Sciatic nerve (tissue), 2 donors: Measurements from ENCODE around the gene DUSP9. TPM values are rescaled to one million over a fixed set of nuclear protein-coding genes. Genes with fewer than 3 reads are reported as not detected.

ENCODE experiments used
- ATAC-seq: fragments of 200-7000 bp; cut with Tn5 transposase; one replicate; pipeline ENCODE4 v1.9.1; 2020; ENCODE audit warnings: mild to moderate bottlenecking, moderate library complexity
- DNase-seq: peaks from one replicate; pipeline ENCODE4 v3.0.0-alpha.2; 2020; ENCODE audit warnings: low spot score
- intact Hi-C: fragments of 100-400 bp; cut with DNase I; formaldehyde crosslinking; loops from one replicate; pipeline ENCODE4 v1.14.2; 2022
- total RNA-seq: library from RNA; stranded (reverse); fragmentation: NEBNext Ultra II Directional; extraction: Animal tissue kit (Norgen Biotek cat#: 25700); gene quantifications from one replicate; pipeline ENCODE4 v1.2.1, GENCODE V29; 2021
- donor health status: DM: no; HTN: no; CAD: no.
- donor health status: DM: no; HTN: no; CAD: no.

Gene DUSP9
- total RNA-seq, 1 donor from 2014 or later, result 0.13 TPM

DNA sequence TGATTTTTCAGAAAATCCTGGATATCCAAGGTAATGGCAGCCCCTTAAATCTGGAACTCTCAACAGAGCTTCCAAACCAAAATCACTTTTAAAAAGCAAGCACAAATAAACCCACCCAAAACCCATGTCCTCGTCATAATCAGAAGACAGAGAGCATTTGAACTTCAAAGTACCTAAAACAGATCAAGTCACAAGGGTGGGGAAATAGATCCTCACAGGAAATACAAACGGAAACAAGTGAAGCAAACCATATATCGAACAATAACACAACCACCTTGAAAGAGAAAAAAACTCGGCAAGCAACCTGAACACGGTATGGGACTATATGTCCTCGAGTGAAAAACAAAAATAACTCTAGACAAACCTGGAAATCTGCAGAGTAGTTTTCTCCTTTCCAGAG is 32.2 kb upstream of the DUSP9 start:
- no peak for DNase-seq
- no peak for ATAC-seq
- intact Hi-C loops, result no loop called here

DNA sequence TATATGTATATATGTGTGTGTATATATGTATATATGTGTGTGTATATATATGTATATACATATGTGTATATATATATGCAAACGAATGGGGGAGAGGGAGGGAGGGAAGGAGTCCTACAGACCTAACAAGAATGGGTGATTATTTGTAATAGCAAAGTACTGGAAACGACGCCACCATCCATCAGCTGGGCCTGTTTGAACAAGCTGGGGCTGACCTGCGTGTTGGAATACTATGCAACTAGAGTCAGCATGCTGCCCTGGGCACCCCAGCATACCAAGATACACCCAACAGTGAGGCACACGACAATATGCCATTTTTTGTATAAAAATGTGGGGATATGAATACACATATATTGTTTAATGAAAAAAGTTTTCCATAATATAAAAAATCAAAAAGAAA is 26.4 kb upstream of the DUSP9 start:
- ATAC-seq, result no peak
- DNase-seq, result no peak
- intact Hi-C loops, result no loop called here

DNA sequence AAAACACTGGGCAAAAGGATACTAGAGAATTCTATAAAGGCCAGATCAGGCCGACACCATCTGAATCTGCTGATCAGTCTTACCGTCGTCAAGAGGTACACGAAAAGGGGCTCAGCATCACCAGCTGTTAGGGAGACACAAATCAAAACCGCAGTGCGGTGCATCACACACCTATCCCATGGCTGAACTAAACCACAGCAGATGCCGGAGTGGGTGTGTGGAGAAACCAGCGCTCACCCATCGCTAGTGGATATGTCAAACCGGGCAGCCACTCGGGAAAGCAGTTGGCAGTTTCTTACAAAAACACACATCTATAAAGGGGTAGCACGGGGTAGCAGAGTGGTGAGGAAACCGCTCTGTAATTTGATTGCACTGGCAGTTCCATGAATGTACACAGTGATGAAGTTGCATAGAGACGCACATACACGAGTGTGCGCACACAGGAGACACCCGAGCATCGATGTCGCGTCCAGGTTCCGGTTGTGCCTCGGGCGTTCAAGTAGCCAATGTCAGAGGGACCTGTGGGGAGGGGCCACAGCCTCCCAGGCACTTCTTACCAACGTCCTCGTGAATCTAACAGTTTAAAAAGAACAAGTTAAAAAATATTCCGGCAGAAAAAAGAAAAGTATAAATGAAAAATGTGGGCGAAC is 24.9 kb upstream of the DUSP9 start:
- peak; percentile 18 for DNase-seq
- no peak for ATAC-seq
- intact Hi-C loops, result no loop called here

DNA sequence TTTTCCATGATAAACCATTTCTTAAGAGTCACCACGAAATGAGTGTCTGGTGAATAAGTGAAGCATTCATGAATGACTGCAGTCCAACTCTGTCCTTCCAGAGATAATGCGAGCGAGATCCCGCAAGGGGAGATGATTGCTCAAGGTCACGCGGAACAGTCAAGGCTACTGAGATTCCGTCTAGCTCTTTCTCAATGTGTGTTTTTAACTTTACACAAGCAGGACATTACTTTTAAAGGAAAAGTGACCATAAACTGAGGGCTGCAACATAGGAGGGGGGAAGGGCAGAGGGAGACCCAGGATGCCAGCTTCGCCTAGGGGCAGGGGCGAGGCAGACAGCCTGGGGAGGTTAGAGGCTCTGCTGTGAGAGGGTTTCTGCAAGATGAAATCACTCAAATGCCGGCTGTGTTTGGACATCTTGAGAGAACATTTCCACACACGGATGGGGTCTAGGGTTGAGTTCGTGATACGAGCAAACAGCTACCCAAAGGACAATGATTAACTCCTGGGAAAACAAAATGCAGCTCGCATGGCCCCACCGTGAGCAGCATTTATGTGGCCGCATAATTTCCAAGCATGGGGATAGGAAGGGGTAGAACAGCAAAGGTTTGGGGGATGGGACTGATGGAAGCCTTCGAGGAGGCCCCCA is 24.2 kb upstream of the DUSP9 start:
- ATAC-seq (no peak), DNase-seq (no peak)
- intact Hi-C loops, result no loop called here

DNA sequence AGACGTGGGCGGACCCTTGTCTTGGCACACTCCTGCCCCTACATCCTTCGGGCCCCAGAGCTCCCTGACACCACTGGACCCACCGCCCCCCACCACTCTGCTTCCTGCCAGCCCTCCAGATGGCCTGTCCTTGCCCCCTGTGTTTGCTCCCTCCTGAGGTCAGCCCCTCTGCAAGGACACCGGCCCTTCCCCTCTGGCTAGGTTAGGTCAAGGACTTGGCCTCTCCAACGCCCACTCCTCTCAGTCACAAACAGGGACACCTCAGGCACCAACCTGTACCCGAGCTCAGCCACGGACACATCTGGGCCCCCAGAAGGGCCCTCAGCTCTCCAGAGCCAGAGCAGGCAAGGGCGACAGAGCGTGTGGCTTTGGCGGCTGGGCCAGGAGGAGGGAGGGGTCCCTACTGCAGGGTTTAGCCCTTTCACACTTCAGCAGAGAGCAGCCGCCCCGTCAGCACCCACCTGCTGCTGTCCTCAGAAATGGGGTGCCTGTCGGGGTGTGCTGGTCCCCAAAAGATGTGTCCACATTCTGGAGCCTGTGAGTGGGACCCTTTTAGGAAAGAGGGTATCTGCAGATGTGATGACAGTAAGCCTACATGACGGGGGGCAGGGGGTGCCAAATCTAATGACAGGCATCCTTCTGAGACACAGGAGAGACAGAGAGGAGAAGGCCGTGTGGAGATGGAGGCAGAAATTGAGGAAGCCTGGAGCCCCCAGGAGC is 23.5 kb upstream of the DUSP9 start:
- no peak for DNase-seq
- ATAC-seq, result no peak
- intact Hi-C loops, result no loop called here

DNA sequence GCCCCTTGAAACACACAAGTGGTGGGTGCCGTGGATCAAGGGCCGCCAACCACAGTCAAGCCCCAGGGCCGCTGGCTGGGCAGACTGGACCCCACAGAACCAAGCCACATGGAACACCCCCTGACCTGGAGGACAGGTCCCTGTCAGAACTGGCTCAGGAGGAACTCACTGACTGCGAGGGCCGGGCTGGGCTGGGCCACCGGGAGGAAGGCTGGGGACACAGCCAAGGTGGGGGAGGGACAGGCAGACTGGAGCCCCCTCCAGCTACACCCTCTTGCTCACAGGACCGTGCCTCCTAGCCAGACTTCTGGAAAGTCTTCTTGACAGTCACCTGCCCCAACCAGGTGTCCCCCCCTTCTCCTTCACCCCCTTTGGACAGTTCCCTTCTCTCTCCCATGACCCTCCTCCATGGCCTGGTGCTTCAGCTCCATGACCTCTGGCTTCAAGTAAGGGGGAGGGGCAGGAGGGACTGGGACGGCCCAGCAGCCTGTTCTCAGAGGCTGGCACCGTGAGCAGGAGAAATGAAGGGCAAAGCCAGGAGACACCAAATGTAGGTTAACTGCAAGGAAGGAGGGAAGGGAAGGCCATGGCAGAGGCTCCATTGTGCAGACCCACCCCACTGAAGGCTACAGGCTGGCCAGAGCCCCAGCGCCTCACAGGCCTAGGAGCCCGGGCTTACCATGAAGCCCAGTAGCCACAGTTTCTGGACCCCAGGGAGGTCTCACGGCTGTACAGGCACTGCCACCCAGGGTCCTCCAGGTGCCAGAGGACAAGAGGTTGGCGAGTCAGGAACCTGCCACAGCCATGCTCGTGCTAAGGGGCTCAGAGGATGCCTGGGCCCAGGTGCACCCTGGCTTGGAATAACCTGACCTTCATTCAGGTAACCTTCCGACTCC is 22.6 kb upstream of the DUSP9 start:
- intact Hi-C loops, result no loop called here
- DNase-seq, result no peak

DNA sequence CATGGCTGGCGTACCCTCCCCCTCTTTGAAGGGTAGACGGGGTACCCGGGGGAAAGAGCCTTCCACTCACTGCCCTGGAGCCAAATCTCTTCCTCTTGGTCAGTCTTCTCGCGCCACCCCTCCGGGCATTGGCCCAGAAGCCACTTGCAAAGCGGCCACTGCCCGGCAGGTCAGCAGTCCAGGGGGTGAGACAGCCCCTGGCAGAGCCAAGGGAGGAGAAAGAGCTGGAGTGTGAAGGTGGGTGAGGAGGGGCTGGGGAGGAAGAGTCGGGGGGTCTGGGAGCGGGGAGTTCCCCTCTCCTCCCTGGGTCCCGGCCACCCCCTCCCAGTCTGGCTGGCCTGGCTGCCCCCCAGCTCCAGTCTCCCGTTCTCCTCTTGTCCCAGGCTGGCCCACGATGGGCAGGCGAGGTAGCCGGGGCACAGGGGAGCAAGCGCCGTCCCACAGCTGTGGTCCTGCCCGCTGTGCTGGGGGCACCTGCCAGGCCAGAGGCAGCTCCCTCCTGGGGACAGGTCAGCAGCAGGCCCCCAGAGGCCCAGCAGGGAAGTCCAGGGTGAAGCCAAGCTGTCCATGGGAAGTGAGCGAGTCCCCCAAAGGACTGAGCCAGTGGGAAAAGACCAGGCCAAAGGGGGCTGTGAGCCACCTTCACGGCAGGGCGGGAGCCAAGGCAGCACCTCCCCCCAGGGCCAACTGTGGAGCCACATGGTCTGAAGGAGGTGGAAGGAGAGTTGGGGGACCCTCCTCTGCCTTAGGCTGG is 21.6 kb upstream of the DUSP9 start:
- ATAC-seq (no peak), DNase-seq (no peak)
- intact Hi-C loops, result no loop called here

More for the DNA sequence above, 22.6 kb upstream of the DUSP9 start:
- ATAC-seq, result no peak

DNA sequence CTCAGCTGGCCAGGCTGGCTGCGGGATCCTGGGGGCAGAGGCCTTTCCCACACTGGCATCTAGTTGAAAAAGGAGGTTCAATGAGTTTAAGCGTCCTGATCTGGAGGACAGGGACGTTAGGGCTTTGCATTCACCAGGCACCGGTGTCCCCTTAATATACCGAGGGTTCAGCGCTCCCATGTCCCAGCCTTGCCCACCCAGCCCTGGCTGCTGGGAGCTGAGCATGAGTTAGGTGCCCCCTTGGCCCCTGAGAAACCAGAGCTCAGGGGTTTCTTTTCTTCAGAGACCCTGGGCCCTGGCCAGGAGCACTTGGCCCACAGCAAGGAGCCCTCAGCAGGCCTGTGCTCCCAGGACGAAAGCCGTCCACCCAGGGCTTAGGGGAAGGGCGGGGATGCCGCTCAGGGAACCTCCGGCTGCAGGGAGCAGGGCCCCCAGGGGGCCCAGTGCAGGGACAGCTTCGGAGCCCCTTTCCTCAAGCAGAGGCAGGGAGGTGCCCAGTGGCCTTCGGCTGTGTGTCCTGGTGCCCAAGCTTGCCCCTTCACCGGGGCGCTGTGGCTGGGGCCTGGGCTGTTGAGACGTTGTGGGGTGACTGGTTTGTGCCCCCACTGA is 20.9 kb upstream of the DUSP9 start:
- ATAC-seq (no peak), DNase-seq (no peak)
- intact Hi-C loops, result no loop called here

DNA sequence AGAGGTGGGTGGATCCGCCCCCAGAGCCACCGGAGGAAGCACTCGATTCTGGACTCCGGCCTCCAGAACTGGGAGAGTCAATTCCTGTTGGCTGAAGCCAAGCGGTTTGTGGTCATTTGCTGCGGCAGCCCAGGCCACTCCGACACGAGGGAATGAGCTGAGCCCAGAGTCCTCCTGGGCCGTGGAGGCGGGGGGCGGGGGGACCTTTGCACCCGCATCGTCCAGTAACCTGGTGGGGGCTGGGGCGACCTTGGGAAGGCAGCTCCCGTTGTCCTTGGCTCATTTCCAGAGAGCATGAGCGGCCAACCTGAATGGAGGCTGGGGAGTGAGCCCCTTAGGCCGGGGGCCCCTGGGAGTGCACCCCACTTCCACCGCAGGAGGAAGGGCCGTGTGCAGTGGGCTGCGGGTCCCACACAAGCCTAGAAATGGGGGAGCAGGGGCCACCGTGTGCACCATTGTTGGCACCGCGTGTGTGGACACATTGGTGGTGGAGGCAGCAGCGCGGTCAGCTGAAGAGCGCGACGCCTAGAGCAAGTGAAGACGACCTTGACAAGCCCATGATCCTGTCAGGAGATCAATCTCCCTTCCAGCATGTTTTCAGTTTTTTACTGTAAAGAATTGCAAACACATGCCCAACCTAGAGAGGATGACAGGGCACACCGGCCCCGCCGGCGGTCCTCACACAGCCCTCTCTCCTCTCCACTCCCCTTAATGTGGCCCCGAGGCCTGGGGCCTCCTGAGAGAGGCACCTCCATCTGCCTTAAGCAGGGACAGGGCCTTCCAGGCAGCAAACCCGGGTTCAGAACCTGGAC is 19.9 kb upstream of the DUSP9 start:
- ATAC-seq (no peak), DNase-seq (no peak)
- intact Hi-C loops, result no loop called here

DNA sequence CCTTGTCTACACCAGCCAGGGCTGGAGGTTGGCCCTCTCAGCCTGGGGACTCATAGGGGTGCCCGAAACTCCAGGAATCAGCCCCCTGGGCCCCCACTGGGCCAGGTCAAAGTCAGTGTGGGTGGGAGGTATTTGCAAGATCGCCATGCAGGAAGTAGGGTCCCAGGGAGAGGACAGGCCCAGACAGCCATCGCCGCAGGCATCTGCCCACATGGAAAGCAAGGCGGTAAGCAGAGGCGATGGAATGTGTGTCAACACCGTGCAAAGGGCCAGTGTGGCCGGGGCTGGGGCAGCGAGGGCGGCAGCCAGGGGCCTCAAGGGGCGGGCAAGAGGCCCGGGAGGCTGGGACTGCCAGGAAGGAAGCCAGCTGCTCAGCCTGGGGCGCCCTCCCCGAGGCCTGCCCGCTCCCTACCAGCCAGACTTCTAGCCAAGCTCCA is 19.3 kb upstream of the DUSP9 start:
- DNase-seq, result no peak
- intact Hi-C loops, result no loop called here
- ATAC-seq, result peak; percentile 55

DNA sequence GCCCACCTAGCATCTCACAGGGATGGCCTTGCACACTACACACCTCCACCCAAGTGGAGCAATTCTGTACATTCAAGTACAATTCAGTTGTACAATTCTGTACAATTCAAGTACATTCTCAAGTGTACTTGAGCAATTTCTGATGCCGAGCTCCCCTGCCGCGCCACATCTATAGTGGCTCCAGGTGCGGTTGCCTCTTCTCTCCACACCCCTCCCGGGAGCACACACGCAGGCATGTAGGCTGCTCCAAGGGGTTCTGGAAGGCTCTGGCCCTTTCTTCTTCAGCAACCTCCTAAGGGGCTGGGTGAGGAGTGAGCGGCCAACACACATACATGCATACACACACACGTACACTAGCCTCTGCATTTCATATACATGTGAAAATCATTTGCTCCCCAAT is 18.9 kb upstream of the DUSP9 start:
- intact Hi-C loops, result no loop called here
- no peak for ATAC-seq
- DNase-seq, result no peak

DNA sequence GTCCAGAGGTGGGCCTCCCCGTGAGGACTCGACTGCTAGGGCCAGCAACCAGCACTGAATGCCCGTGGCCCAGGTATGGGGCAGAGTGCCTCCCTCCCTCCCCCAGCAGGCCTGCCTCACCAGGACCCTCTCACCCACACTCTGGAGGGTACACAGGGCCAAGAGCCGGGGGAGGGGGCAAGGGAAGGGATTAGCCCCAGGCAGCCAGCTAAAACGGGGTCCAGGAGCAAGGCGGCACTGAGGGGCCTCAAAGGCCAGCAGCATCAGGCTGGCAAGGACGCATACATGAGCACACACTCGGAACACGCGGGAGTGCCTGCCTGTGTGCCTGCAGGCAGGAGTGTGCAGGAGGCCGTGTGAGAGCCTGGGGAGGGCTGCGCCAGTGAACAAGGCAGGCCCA is 18.3 kb upstream of the DUSP9 start:
- no peak for ATAC-seq
- intact Hi-C loops, result no loop called here
- peak; percentile 36 for DNase-seq

DNA sequence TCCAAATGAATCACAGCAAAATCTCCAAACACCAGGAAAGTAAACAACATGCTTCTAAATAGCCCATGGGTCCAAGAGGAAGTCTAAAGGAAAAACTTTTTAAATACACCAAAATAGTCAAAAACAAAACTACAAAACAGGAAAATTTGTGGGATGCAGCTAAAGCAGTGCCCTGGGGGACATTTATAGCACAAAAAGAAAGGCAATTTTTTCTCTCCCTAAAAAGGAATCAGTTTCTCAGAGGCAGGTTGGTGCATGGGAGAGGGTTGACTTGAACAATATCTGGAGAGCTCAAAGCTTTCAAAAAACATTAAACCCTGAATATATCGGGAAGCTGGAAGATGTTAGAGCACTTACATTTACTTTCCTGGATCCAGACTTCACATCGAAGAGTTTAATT is 15.7 kb upstream of the DUSP9 start:
- intact Hi-C loops, result no loop called here
- DNase-seq (no peak), ATAC-seq (no peak)

DNA sequence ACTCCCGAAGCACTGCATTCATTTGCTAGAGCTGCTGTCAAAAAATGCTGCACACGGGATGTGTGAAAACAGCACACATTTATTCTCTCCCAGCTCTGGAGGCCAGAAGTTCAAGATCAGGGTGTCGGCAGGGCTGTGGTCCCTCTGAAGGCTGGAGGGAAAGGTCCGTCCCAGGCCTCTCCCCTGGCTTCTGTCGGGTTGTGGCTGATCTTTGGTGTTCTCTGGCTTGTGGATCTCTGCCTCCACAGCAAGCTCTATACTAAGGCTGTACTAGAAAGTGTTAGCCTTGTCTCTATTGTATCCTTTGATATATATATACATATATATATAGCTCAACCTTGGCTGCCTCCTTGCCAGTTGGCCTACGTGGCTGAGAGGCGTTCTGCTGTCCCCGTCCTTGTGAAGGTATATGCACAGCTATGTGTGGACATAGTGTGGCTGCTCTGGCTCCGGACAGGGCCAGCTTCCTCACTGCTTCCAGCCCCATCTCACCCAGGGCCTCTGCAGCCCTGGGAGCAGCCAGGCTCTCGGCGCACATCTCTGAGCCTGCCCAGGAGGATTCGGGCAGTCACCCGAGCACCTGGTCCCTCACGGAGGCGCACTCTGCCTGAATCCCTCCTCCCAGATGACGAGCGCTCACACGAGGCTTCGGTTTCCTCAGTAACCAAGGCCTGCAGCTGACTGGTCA is 15.0 kb upstream of the DUSP9 start:
- intact Hi-C loops, result no loop called here
- ATAC-seq (no peak), DNase-seq (peak; percentile 33)

DNA sequence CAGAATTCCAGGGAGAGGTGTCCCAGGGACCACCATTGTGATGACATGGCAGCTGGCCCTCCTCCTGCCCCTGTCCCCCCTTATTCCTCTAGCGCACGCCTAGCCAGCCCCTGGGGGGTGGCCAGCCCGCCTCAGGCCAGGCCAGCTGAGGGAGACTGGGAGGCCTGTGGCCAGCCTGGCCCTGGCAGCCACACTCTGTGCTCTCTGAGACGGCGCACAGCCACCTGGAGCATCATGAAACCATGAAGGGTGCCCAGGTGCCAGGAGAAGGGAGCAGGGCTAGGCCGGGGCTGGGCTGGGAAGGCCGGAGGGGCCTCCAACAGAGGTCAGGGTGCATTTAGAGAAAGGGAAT is 14.4 kb upstream of the DUSP9 start:
- intact Hi-C loops, result no loop called here
- no peak for ATAC-seq
- no peak for DNase-seq

DNA sequence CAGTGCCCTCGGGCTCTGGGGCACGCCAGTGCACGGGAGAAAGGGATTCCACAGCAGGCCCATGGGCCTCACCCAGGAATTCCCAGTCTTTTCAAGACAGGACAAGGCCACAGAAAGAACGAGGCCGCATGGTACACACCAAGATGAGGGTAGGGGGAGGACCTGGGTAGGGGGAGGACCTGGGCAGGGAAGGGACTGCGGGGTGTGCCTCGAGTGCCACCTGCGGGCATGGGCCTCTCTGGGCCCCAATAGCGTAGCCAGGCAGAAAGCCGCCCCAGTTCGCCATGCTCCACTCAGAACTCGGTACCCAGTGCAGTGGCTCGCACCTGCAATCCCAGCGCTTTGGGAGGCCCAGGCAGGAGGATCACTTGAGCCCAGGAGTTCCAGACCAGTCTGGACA is 14.0 kb upstream of the DUSP9 start:
- ATAC-seq (no peak), DNase-seq (no peak)
- intact Hi-C loops, result no loop called here

DNA sequence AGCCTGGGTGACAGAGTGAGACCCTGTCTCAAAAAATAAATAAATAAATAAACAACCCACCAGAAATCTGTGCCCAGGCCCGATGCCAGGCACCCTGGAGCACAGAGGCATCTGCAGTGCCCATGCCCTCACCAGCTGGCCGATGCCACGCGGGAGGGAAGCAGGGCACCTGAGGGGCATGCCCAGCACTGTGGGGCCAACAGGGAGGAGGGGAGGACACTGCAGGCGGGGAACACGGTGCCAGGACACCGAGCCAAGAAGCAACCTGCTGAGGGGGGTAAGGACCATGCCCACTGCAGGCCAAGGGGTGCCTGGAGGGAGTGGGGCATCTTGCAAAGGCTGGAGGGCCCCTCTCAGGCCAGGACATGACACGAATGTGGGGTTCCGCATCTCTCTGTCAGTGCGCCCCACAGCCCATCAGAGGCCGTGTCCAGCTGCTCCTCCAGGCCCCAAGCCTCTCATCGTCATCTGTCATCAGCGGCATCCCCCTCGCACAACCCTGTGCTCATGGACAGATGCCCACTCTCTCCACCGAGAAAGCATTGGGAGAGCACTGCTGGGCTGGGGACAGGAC is 13.3 kb upstream of the DUSP9 start:
- intact Hi-C loops, result no loop called here
- DNase-seq, result peak; percentile 41
- ATAC-seq, result no peak
